ENCODE data around the gene CTSC. TPM values are rescaled to one million over a fixed set of nuclear protein-coding genes. Genes with fewer than 3 reads are reported as not detected.

CTSC gene
- total RNA-seq, 1 experiment from 2014 or later: 359 TPM

DNA sequence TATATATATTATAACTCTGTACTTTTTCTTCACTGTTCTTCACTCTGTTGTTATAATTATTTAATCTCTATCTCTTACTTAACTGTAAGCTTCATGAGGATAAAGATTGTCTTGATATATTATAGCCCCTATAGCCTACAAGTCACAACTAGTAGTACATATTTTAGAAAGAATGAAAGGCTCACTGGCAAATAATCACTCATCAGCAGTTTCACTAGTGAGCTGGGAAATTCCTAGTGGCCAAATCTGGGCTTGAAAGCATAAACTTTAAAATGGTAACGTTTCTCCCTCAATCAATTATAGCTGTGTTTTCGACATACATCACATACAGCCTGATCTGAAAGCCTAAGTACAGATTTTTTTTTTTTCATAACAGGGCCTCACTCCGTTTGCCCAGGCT lies 42.5 kb downstream of the CTSC start:
- Histone ChIP-seq H3K4ac (ENCODE audit: low read depth, low read length) (no peak overlapping the region), H4K5ac (ENCODE audit: insufficient read length, low read depth, low read length) (no peak overlapping the region), H4K8ac (replicated peaks; ENCODE audit: insufficient read length, low read depth, low read length) (no peak overlapping the region), H3K79me1 (ENCODE audit: insufficient read depth, low read depth, low read length, poor library complexity, severe bottlenecking) (peaks cover 2% of the 10 kb centered on the region), H4K20me1 (ENCODE audit: control insufficient read depth, insufficient read depth, insufficient read length) (no peaks in the 10 kb centered on the region), H2BK15ac (ENCODE audit: low read depth, low read length) (no peak overlapping the region), H2AFZ (ENCODE audit: low read length) (no peak overlapping the region), H2AK5ac (ENCODE audit: insufficient read length, low read length) (no peak overlapping the region), H3K27ac (ENCODE audit: insufficient read length, low read depth, low read length) (no peak overlapping the region), H4K91ac (ENCODE audit: insufficient read length, low read depth, low read length) (no peak overlapping the region), H3K9me3 (ENCODE audit: control insufficient read depth, low read depth, low read length) (no peaks in the 10 kb centered on the region), H3K18ac (ENCODE audit: insufficient read length, low read depth, low read length) (no peak overlapping the region), H3K56ac (ENCODE audit: insufficient read length, low read depth, low read length) (no peak overlapping the region), H3K4me2 (ENCODE audit: insufficient read depth, insufficient read length, low read length) (no peak overlapping the region), H3K23me2 (ENCODE audit: insufficient read length, low read depth, low read length, poor library complexity, severe bottlenecking) (no peaks in the 10 kb centered on the region), H2BK120ac (ENCODE audit: low read depth, low read length, poor library complexity, severe bottlenecking) (no peak overlapping the region), H2BK5ac (ENCODE audit: insufficient read length, low read length) (no peak overlapping the region), H3K23ac (ENCODE audit: insufficient read length, low read depth, low read length) (no peak overlapping the region), H3K79me2 (ENCODE audit: insufficient read depth, low read length) (no peaks in the 10 kb centered on the region), H3K14ac (ENCODE audit: insufficient read depth, low read length) (no peak overlapping the region), H3T11ph (ENCODE audit: low read length) (no peak overlapping the region), H2BK20ac (ENCODE audit: low read depth, low read length, poor library complexity, severe bottlenecking) (no peak overlapping the region), H3K9ac (ENCODE audit: extremely low read depth, insufficient read length, low read length) (no peak overlapping the region), H2BK12ac (ENCODE audit: insufficient read length, low read depth, low read length) (no peak overlapping the region), H3K27me3 (ENCODE audit: insufficient read depth, low read length) (no peaks in the 10 kb centered on the region), H3K4me1 (ENCODE audit: insufficient read depth, low read length) (no peaks in the 10 kb centered on the region)
- no peak for DNase-seq
- TF ChIP-seq, protein P1, sequence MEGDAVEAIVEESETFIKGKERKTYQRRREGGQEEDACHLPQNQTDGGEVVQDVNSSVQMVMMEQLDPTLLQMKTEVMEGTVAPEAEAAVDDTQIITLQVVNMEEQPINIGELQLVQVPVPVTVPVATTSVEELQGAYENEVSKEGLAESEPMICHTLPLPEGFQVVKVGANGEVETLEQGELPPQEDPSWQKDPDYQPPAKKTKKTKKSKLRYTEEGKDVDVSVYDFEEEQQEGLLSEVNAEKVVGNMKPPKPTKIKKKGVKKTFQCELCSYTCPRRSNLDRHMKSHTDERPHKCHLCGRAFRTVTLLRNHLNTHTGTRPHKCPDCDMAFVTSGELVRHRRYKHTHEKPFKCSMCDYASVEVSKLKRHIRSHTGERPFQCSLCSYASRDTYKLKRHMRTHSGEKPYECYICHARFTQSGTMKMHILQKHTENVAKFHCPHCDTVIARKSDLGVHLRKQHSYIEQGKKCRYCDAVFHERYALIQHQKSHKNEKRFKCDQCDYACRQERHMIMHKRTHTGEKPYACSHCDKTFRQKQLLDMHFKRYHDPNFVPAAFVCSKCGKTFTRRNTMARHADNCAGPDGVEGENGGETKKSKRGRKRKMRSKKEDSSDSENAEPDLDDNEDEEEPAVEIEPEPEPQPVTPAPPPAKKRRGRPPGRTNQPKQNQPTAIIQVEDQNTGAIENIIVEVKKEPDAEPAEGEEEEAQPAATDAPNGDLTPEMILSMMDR (conservative IDR thresholded peaks at IDR 0.05): no peak
- Mint-ChIP-seq H3K4me3 (no peak overlapping the region), H3K4me1 (peaks cover 32 to 36% of the 10 kb centered on the region in 2 experiments), H3K9me3 (no peaks in the 10 kb centered on the region), H3K36me3 (ENCODE audit: insufficient read depth in 1 of 3, low read depth in 3 of 3) (peaks cover 53 to 95% (median 90%) of the 10 kb centered on the region in 3 experiments), H3K27ac (peak overlapping the region in 2 of 3 experiments; percentile 42 to 85; a peak in 2 of 7 replicates), H3K27me3 (ENCODE audit: low read depth) (no peaks in the 10 kb centered on the region)
- no CpG with 5 or more reads among the region's 3 CpGs for WGBS (ENCODE audit: extremely low coverage, insufficient read length, low lambda C conversion rate)
